Central memory CD8-positive, alpha-beta T cell (primary cell): ENCODE data around the gene RPS6KL1.
A peak's percentile ranks its signal among the peaks of the same experiment; 100 is the strongest.

Experiments used
- ATAC-seq: fragments of 150-1000 bp; cut with Tn5 transposase; replicated peaks from 2 replicates; pipeline ENCODE4 v1.10.0; 2022; ENCODE audit warnings: mild to moderate bottlenecking, moderate FRiP score, moderate number of reproducible peaks; ENCODE audit not compliant: poor library complexity, severe bottlenecking; ENCODE audit errors: extremely low read depth
- DNase-seq, 2 donors: peaks; one replicate each; pipeline ENCODE4 v3.0.0; 2021; ENCODE audit warnings: low spot score in 2 of 2
- H3K27ac Mint-ChIP-seq: one replicate; pipeline ENCODE4 v1.8.0; 2022; ENCODE audit warnings: low read depth, mild to moderate bottlenecking, moderate library complexity, mixed read lengths
- H3K27me3 Mint-ChIP-seq: one replicate; pipeline ENCODE4 v1.8.0; 2022; ENCODE audit warnings: mixed read lengths
- H3K36me3 Mint-ChIP-seq: one replicate; pipeline ENCODE4 v1.8.0; 2022; ENCODE audit warnings: mild to moderate bottlenecking, moderate library complexity, mixed read lengths; ENCODE audit not compliant: insufficient read depth
- H3K4me1 Mint-ChIP-seq: one replicate; pipeline ENCODE4 v1.8.0; 2022; ENCODE audit warnings: mixed read lengths
- H3K4me3 Mint-ChIP-seq: one replicate; pipeline ENCODE4 v1.8.0; 2022; ENCODE audit warnings: mild to moderate bottlenecking, moderate library complexity, mixed read lengths
- H3K9me3 Mint-ChIP-seq: one replicate; pipeline ENCODE4 v1.8.0; 2022; ENCODE audit warnings: mixed read lengths

The RPS6KL1 gene

GRCh38 chr14:74860899-74861733, 61.9 kb downstream of the RPS6KL1 start:
- ATAC-seq (peak; percentile 72), DNase-seq (peak; percentile 78 to 95)
- no peaks in the 10 kb centered on the region for H3K4me1 Mint-ChIP-seq
- H3K27ac Mint-ChIP-seq: no peak overlapping the region
- H3K9me3 Mint-ChIP-seq: no peaks in the 10 kb centered on the region
- H3K27me3 Mint-ChIP-seq: no peaks in the 10 kb centered on the region
- no peaks in the 10 kb centered on the region for H3K36me3 Mint-ChIP-seq
- H3K4me3 Mint-ChIP-seq: no peak overlapping the region

GRCh38 chr14:74859757-74860552, 63.1 kb downstream of the RPS6KL1 start:
- Mint-ChIP-seq H3K27ac (no peak overlapping the region), H3K36me3 (no peaks in the 10 kb centered on the region), H3K27me3 (no peaks in the 10 kb centered on the region), H3K9me3 (no peaks in the 10 kb centered on the region), H3K4me1 (no peaks in the 10 kb centered on the region), H3K4me3 (no peak overlapping the region)
- ATAC-seq (no peak), DNase-seq (no peak)

- Mint-ChIP-seq H3K4me3 (no peak overlapping the region), H3K36me3 (no peaks in the 10 kb centered on the region), H3K27me3 (no peaks in the 10 kb centered on the region), H3K27ac (no peak overlapping the region), H3K9me3 (no peaks in the 10 kb centered on the region), H3K4me1 (peaks cover 3% of the 10 kb centered on the region)
- DNase-seq (no peak), ATAC-seq (no peak)
These were observed 65.0 kb downstream of the RPS6KL1 start for GRCh38 chr14:74858022-74858421.

- H3K27me3 Mint-ChIP-seq: no peaks in the 10 kb centered on the region
- H3K4me3 Mint-ChIP-seq: no peak overlapping the region
- ATAC-seq (no peak), DNase-seq (no peak)
- no peaks in the 10 kb centered on the region for H3K36me3 Mint-ChIP-seq
- H3K9me3 Mint-ChIP-seq: no peaks in the 10 kb centered on the region
- no peak overlapping the region for H3K27ac Mint-ChIP-seq
- H3K4me1 Mint-ChIP-seq: peaks cover 10% of the 10 kb centered on the region
These were observed 66.7 kb downstream of the RPS6KL1 start for GRCh38 chr14:74856366-74856765.

- Mint-ChIP-seq H3K27me3 (no peaks in the 10 kb centered on the region), H3K9me3 (no peaks in the 10 kb centered on the region), H3K36me3 (no peaks in the 10 kb centered on the region), H3K27ac (no peak overlapping the region), H3K4me1 (peaks cover 10% of the 10 kb centered on the region), H3K4me3 (no peak overlapping the region)
- DNase-seq (no peak), ATAC-seq (no peak)
These were observed 67.1 kb downstream of the RPS6KL1 start for GRCh38 chr14:74855945-74856344.

GRCh38 chr14:74855021-74855420, 68.0 kb downstream of the RPS6KL1 start:
- H3K9me3 Mint-ChIP-seq: no peaks in the 10 kb centered on the region
- H3K4me3 Mint-ChIP-seq: no peak overlapping the region
- no peak overlapping the region for H3K27ac Mint-ChIP-seq
- H3K27me3 Mint-ChIP-seq: no peaks in the 10 kb centered on the region
- peaks cover 10% of the 10 kb centered on the region for H3K4me1 Mint-ChIP-seq
- DNase-seq (no peak), ATAC-seq (no peak)
- H3K36me3 Mint-ChIP-seq: no peaks in the 10 kb centered on the region
